DND-41 (cell line): Measurements from ENCODE around the gene CEMP1.

Source experiments
- CTCF ChIP-seq: IDR thresholded peaks from 2 replicates; pipeline ENCODE4 v1.5.1; 2012; ENCODE audit warnings: borderline replicate concordance, low read length, moderate library complexity, mild to moderate bottlenecking; ENCODE audit not compliant: poor library complexity, severe bottlenecking; ENCODE audit errors: extremely low read depth
- EZH2 ChIP-seq: IDR thresholded peaks from 3 replicates; pipeline ENCODE4 v1.6.1; 2012; ENCODE audit warnings: borderline replicate concordance, low read depth, mild to moderate bottlenecking, moderate library complexity, low read length, inconsistent platforms; ENCODE audit not compliant: severe bottlenecking

- TF ChIP-seq CTCF (no peak), EZH2 (no peak)
Observed at GRCh38 chr16:2487903-2488531, 43.2 kb downstream of the CEMP1 start.
